ENCODE measurements around the gene EPHB2.

The EPHB2 gene

DNA sequence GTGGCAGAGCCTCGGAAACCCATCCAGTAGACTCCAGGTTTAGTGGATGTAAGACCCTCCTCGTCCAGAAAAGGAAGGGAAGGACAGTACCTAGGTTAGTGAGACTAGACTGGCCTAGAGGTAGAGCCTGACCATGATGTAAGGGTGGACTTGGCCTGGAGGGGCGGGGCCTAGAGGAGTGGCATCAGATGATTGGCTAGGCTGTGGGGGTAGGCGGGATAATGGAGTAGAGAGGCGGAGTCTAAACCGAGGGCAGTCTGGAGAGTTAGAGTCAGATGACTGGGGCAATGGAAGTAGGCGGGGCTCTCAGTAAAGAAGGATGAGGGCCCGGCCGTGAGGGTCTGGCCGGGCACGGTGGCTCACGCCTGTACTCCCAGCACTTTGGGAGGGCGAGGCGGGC lies 70.1 kb downstream of the EPHB2 start:
- DNase-seq (ENCODE audit: low spot score), result peak; percentile 85

DNA sequence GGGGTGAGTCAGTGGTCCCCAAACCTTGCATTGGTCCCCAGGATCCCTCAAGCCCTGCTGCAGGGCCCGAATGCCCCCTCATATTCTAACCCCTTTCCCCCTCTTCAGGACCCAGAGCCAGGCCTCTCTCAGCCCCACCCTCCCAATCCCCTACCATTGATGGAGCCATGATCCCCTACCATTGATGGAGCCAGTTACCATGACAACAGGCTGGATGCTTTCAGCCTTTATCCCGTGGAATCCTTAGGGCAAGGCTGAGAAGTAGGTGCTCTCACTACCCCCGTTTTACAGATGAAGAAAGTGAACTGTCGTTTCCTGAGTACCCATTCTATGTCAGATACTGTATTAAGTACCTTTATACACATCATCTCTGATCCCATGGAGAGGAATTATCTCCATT lies 70.8 kb downstream of the EPHB2 start:
- no peak for DNase-seq (ENCODE audit: low spot score)

DNA sequence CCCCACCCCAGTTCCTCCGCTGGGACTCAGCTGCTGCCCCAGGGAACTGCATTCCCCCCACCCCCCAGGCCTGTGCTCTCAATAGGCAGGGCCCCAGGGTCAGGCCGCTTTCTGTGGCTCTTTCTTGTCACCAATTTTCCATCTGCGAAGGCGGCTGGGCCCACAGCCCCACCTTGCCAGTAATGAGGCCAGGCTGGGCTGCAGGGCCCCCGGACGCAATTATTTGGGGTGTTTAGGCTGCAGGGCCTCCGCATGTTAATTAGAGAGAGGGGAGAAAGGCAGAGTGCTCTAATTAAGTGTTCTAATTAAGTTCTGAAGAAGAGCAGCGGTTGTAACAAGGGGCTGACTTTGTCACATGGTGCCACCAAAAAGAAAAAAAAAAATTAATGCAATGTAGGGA lies 71.8 kb downstream of the EPHB2 start:
- DNase-seq (ENCODE audit: low spot score), result no peak

DNA sequence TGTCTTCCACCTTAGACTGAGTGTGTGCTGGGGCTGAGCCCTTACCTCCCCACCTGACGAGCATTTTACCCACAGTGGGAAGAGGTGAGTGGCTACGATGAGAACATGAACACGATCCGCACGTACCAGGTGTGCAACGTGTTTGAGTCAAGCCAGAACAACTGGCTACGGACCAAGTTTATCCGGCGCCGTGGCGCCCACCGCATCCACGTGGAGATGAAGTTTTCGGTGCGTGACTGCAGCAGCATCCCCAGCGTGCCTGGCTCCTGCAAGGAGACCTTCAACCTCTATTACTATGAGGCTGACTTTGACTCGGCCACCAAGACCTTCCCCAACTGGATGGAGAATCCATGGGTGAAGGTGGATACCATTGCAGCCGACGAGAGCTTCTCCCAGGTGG lies 73.7 kb downstream of the EPHB2 start:
- DNase-seq (ENCODE audit: low spot score), result no peak

DNA sequence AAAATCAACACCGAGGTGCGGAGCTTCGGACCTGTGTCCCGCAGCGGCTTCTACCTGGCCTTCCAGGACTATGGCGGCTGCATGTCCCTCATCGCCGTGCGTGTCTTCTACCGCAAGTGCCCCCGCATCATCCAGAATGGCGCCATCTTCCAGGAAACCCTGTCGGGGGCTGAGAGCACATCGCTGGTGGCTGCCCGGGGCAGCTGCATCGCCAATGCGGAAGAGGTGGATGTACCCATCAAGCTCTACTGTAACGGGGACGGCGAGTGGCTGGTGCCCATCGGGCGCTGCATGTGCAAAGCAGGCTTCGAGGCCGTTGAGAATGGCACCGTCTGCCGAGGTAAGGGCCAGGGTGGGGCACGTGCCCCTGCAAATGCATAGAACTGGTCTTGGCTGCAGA lies 74.1 kb downstream of the EPHB2 start:
- DNase-seq (ENCODE audit: low spot score), result no peak

DNA sequence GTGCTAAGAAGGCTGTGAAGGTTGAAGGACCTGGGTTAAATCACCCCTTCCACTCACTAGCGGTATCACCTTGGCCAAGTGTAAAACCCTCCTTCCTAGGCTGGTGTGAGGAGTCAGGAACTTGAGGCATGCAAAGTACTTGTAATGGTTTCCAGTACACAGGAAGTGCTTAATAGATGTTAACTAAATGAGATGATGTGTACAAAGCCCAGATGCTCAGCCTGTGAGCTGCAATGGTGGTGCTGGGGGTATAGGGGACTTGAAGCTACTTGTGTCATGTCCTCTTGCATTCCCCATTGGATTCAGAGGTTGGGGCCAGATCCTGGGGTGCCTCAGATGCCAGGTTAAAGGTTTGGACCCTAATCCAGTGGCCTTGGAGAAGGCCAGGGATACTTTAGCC lies 75.5 kb downstream of the EPHB2 start:
- DNase-seq (ENCODE audit: low spot score), result no peak

DNA sequence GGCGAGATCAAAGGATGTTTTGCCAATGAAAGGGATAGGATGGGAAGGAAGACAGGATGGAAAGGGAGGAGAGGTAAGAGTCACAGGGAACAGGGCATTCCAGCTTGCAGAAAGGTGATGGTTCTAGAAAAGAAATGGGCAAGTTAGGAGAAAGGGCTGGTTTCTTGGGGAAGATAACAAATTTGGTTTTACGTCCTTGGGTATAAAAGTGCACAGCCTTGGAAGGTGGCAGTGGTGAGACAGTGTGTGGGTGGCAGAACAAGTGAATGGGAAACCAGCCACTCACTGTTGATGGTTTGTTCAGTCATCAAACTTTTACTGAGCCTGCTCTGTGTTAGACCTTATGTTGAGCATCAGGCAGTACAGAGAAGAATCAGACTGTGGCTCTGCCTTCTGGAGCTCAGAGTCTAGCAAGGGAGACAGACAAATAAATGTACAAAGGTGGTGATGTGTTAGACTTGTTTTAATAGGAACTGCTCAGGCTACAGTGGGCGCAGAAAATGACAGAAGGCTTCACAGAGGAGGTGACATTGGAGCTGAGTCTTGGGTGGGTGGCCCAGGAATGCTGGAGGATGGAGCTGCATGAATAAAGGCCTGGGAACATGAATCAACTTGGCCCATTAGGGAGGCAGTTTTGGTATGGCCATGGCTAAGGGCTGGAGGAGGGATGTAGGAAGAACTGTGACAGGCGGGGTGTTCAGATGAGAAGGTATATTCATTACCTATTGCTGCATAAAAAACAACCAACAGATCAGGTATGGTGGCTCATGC lies 76.3 kb downstream of the EPHB2 start:
- DNase-seq (ENCODE audit: low spot score), result no peak

DNA sequence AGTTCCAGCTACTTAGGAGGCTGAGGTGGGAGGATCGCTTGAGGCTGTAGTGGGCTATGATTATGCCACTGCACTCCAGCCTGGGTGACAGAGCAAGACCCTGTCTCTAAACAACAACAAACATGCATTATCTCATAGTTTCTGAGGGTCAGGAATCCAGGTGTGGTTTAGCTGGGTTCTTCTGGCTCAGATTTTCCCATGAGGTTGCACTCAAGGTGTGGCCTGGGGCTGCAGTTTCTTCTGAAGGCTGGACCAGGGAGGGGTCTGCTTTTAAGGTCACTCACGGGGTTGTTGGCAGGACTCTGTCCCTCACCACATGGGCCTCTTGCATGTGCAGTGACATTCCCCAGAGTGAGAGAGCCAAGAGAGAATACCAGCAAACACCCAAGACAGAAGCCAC lies 77.0 kb downstream of the EPHB2 start:
- DNase-seq (ENCODE audit: low spot score), result no peak

DNA sequence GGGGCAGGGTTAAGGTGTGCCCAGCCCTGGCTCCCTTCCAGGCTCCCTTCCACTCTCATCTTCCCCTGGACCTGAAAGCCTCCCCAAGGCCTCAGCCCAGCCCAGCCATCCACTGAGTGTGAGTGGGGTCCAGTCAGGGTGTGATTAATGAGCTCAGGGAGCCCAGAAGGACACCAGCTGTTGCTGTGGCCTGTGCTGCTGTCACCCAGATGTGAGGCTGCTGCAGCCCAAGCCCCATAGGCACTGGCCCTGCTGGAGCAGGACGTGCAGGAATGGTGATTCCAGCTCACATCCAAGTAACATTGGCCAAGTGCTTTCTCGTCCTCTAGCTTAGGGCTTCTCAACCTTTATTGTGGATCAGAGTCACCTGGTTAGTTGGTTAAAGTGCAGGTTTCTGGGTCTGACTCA lies 77.6 kb downstream of the EPHB2 start:
- DNase-seq (ENCODE audit: low spot score), result no peak

DNA sequence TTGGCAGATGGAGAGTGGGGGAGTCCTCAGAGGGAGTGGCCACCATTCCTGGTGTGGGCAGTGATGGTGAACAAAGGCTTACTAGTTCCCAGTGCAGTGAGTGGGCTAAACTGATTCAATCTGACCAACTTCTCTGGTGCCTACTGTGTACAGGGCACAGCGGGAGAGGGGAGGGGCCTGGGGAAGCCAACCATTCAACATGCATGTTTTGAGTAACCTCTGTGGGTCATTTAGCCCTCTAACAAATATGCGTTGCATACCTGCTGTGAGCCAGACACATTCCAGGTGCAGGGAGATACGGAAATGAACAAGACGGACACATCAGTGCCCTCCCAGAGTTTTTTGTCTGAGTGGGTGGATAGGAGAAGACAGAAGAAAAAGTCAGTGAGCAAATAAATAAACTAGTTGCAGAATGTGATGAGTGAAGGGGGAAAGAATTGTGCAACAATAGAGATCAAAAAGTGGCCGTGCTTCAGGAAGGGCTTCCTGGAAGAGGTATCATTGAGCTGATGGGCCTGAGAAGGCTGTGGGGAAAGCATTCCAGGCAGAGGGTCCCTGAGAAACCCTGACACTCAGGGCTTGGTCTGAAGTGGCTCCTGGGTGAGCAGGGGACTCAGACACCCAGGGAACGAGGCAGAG lies 78.8 kb downstream of the EPHB2 start:
- DNase-seq (ENCODE audit: low spot score), result no peak

DNA sequence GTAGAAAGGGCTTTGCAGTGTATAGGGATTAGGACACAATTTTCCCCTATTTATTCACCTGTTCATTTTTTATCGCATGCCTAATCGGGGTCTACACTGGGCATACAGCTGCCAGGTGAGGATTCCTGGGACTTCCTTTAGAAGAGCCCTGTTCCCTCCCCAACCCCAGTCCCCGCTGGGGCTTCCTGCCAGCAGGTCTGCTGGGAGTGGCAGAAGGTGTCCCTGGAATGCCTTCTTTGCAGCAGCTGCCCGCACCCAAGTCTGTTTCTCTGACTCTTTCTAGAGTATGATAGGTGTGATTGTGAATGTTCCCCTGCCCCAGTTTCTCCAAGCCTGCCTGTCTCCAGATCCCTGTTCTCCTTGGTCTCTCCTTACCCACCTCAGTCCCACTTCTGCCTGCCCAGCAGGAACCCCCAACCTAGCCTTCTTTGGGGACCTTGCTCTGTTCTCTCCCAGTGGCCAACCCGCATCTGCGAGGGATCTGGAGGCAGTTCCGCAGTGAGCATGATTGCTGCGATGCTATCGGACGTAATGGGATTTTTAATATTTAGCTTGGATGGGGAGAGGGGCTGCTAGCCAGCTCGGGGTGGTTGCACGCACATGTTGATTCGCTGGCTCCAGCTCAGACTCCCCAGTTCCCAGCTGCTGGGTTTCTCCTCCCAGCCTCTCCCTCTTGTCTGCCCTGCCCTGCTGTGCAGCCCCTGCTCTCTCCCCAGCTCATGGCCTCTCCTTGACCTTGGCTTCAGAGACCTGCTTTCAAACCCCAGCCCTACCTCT lies 79.8 kb downstream of the EPHB2 start:
- peak; percentile 29 for DNase-seq (ENCODE audit: low spot score)

DNA sequence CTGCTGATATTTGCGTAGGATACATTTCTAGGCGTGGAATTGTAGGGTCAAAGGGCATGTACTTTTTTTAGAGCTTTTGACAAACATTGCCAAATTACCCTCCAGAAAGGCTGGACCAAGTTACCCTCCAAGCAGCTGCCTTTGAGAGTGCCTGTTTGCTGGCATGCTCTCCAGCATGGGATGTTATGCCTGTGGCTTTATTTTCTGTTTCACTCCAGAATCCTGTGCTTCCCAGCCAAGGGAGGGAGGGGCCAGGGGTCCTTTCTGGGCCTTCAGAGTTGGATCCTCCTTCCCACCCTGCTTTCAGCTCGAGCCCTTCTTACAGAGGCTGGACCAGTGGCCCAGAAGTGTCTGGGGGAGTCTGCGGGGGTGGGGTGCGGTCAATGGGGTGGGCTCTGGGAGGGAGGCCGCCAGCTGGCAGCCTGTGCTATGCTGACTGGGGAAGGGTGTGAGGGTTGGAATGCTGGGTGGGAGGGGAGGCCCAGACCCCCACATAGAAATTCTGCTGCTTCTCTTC lies 81.2 kb downstream of the EPHB2 start:
- DNase-seq (ENCODE audit: low spot score), result peak; percentile 76

DNA sequence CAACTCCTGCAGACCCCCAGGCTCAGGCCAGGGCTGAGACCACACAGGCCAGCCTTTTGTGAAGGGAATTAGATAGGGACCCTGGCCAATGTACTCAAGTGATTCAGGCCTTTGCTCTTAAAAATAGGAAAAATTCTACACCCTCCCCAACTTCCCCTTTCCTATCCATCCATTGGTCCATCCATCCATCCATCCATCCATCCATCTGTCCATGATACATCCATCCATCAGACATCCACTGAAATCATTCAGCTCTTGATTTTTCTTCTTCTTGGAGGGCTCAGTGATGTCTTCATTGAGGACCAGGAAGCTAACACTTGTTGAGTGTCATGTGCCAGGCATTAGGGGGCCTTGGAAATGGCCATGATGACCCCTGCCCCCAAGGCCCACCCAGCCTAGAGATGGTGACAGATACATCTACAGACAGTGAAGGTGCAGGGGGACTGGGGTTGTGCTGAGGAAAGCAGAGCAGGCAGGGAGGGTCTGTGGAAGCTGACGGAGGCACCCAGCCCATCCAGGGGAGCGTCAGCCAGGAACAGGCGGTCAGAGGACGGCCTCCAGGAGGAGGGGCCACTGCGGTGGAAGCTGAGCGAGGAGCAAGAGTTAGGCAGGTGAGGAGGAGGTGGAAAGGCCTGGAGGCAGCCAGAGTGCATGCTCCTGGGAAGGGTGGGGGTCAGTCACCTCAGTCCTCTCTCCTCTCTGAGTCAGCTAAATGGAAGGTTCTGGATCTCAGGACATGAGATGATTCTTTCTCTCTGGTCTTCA lies 81.9 kb downstream of the EPHB2 start:
- DNase-seq (ENCODE audit: low spot score), result no peak

DNA sequence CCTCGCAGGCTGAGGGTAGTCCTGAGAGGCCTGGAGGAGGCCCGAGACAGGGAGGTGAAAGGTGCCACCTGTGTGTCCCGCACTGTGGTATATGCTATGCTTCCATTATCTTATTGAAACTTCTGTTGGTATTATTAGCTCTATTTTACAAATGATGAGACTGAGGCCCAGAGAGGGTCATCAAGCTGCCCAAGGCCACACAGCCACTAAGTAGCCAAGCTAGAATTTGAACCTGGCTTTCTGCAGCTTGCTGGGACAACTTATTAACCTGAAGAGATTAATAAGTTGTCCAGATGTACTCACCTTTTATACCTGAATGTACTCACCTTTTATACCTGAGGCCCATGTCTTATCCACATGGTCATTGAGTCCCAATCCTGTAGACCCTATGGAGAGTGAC lies 83.0 kb downstream of the EPHB2 start:
- no peak for DNase-seq (ENCODE audit: low spot score)

DNA sequence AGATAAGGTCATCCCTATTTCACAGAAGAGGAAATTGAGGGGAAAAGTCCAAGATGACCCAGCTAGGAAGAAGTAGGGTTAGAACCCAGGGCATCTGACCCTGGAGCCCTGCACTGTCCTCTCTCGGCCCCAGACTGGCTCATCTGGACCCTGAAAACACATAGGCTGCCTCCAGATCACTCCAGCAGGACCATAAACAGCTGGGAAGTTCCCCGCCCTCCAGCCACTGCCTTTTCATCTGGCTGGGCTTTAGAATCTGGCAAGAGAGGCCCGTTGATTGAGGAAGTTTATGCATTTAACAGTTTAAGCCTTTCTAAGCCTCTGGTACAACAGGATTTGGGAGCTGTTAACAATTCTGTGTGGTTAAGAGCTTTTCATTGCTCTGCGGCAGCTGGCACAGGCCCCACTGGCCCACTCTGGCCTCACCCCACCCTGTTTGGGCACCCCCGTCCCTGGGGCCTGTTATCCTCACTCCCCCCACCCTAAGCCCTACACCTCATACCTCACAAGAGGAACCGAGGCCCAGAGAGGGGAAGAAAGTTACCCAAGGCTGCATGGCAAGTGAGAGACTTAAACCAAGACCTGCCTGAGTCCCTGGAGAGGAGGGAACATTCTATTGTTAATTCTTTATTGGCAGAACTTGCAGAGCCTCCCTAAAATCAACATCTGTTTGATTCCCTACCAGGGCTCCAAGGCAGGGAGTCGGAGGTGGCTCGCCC lies 84.2 kb downstream of the EPHB2 start:
- peak; percentile 52 for DNase-seq (ENCODE audit: low spot score)

DNA sequence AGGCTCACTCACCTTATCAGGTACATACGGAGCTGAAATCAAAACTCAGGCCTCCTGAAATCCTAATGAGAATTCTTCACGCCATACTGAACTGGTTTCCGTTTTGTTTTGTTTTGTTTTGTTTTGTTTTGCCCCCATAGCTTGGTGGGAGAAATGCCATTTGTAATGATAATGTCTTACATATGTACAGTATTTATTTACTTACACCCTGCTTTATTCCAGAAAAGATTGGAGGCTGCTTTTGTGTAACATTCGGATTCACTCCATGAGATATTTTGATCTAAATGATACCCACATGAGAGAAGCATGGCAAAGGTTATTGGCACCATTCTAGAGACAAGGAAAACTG lies 84.7 kb downstream of the EPHB2 start:
- DNase-seq (ENCODE audit: low spot score), result no peak

DNA sequence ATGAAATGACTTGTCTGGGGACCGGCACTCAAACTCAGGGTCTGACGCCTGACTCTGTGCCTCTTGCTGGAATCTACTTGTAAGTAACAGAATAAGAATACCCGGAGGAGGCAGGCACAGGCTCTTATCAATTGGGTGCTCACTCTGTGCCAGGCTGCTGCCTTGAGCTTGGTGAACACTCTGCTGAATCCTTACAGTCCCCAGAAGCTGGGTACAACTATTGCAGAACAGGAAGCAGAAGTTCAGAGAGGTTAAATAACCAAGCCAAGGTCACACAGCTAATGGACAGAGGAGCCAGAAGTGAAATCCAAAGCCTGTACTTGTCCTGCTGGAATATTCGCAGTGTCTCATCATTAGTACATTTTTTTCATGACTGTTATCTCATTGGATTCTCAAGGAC lies 86.0 kb downstream of the EPHB2 start:
- no peak for DNase-seq (ENCODE audit: low spot score)

DNA sequence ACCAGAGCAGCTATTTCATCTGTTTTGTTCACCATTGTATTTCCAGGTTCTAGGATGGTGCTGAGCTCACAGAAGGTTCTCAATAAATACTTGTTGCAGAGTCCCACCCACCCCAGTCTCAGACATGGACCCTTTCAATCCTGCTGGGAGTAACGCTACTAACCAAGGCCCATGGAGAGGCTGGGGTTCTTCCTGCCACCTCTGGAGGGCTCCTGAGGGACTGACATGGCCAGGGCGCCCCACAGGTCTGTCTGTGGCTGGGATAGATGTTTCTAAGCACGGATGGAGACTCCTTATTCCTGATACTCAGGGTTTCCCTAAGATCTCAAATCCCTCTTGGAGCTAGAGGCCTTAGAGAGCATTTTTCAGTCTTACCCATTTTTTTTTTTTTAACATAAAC lies 87.4 kb downstream of the EPHB2 start:
- no peak for DNase-seq (ENCODE audit: low spot score)

DNA sequence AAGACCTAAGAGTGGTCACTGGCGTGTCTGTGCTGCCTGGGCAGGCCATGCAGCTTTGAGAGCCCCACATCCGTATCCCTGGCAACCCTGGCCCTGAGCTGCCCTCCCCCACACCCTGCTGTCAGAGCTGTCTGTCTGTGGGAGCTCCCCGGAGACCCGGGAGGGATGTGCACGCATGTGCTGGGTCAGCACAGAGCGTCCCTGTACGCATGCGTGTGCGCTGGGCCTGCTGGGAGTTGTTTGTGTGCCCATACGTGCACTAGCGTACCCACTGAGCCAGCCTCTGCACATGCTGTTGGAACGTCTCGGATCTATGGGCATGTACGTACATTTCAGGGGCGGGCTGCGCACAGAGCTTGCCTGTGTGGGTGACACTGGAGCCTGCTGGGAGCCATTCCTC lies 89.3 kb downstream of the EPHB2 start:
- DNase-seq (ENCODE audit: low spot score), result no peak

DNA sequence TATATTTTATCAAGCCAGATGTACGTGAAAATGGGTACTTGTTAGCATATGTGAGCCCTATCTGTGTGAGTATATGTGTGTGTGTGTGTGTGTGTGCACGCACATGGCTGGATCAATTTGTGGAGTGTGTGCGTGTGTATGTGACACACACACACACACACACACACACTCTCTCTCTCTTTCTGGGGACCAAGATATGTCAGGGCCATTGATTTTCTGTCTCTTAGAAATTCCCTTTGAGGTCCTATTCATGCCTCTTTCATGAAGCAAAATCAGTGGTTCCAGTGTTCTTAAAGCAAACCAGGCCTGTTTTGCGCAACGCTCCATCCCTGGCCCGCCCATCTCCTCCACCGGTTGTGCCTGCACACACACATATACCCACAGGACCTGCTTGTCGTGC lies 90.0 kb downstream of the EPHB2 start:
- DNase-seq (ENCODE audit: low spot score), result no peak

DNA sequence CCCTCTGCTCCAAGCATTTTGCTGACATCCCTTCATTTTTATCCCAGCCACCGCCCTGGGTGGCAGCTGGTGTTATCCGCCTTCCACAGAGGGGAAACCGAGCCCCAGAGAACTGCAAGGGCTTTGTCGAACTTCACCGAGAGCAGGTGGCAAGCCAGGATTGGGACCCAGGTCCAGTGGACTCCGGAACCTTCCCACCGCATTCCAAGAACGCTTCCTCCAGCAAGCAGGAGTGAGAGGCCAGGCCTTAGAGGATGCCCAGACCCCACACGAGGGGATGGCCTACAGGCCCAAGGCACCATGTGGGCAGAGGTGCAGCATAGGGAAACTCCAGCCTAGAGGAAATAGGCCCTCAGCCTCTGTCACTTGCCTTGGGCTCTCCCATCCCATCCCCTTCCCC lies 90.7 kb downstream of the EPHB2 start:
- DNase-seq (ENCODE audit: low spot score), result no peak

DNA sequence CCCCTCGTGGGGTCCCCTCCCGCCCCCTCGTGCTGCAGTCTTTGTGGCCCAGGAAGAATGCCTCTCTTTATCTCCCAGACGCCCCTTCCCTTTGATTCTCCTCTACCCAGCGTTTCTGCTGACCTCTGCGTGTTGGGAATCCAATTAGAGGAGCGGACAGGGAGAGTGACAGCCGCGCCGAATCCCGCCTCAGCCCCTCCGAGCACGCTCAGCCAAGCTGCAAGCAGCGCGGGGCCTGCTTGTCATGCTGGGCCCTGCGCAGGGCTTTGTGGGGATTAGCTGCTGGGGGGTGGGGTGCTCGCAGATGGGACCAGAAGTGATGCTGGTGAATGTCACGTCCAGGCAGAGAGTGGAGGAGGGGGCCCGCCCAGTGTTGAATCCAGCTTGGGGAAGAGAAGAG lies 91.1 kb downstream of the EPHB2 start:
- DNase-seq (ENCODE audit: low spot score), result no peak
